Adrenal gland (tissue), 12 donors: ENCODE data around the gene DROSHA. TPM values are rescaled to one million over a fixed set of nuclear protein-coding genes. Genes with fewer than 3 reads are reported as not detected.

ENCODE experiments used
- DNase-seq, 7 donors: peaks; one replicate each; pipeline ENCODE4 v3.0.0-alpha.2; 2019 to 2020
- H3K27ac ChIP-seq, 5 donors: fragments of 200-600 bp; sonication (generic) in 4 of 5; 1 replicate in 3 of 5; 2 replicates in 2 of 5; pipeline versions ENCODE4 v1.5.1 to v1.8.0; 2016 to 2020; ENCODE audit warnings: mild to moderate bottlenecking in 1 of 5
- H3K27me3 ChIP-seq: fragments of 200-600 bp; 2 replicates; pipeline ENCODE4 v1.8.0; 2021
- H3K36me3 ChIP-seq, 2 donors: fragments of 200-600 bp; replicated peaks in 1 of 2; 1 replicate in 1 of 2; 2 replicates in 1 of 2; pipeline versions ENCODE4 v1.5.1 to v1.8.0; 2018 to 2022
- H3K4me1 ChIP-seq, 2 donors: fragments of 200-600 bp; replicated peaks in 1 of 2; 1 replicate in 1 of 2; 2 replicates in 1 of 2; pipeline versions ENCODE4 v1.5.1 to v1.8.0; 2018 to 2021
- H3K4me3 ChIP-seq, 4 donors: fragments of 200-600 bp; sonication (generic) in 3 of 4; one replicate each; pipeline ENCODE4 v1.5.1; 2016 to 2018
- H3K9me3 ChIP-seq, 3 donors: fragments of 200-600 bp; sonication (generic) in 1 of 3; replicated peaks in 1 of 3; 1 replicate in 2 of 3; 2 replicates in 1 of 3; pipeline versions ENCODE4 v1.5.1 to v1.8.0; 2016 to 2021
- CTCF ChIP-seq, 6 experiments: fragments of 450-650 bp in 4 of 6; fragments of 200-600 bp in 2 of 6; sonication (generic) in 1 of 6; IDR thresholded peaks; 1 replicate in 5 of 6; 2 replicates in 1 of 6; pipeline versions ENCODE4 v1.5.1 to v1.8.0; 2016 to 2021; ENCODE audit warnings: antibody characterized with exemption in 6 of 6, mild to moderate bottlenecking in 2 of 6, moderate library complexity in 1 of 6
- POLR2A ChIP-seq, 2 donors: fragments of 450-650 bp; IDR thresholded peaks; one replicate each; pipeline ENCODE4 v1.6.1; 2017; ENCODE audit warnings: antibody characterized with exemption in 2 of 2, mild to moderate bottlenecking in 2 of 2, moderate library complexity in 1 of 2
- WGBS, 4 donors: extraction: QIAGEN DNeasy Blood & Tissue Kit in 2 of 4; methylation state at CpG; one replicate each; pipeline versions ENCODE4 v1.1.5 to v1.1.7; 2013 to 2017; 5-methylcytosine and 5-hydroxymethylcytosine counted together
- intact Hi-C, 2 donors: fragments of 100-400 bp; cut with DNase I; formaldehyde crosslinking; loops; one replicate each; pipeline versions ENCODE4 v1.14.1 to v1.15.0; 2022 to 2023
- polyA plus RNA-seq, 3 donors: library from polyadenylated mRNA; stranded (reverse); fragments of 200-250 nt in 2 of 3; fragments of 350-450 nt in 1 of 3; fragmentation: Illumina TruSeq in 1 of 3; extraction: RNeasy Lipid Tissue Mini Kit (QIAGEN cat#74804) in 1 of 3; gene quantifications; one replicate each; pipeline ENCODE4 v1.2.3, GENCODE V29; 2013 to 2014
- total RNA-seq, 9 donors: library from RNA; depleted of rRNA in 4 of 9; stranded (reverse); fragments of >200 nt in 4 of 9; fragments of 120-200 nt in 1 of 9; fragmentation: NEBNext Ultra II Directional in 1 of 9; extraction: Animal tissue kit (Norgen Biotek cat#: 25700) in 1 of 9; gene quantifications; one replicate each; pipeline versions ENCODE4 v1.1.0 to v1.2.4, GENCODE V29; 2013 to 2023
- donor health status: healthy with polysubstance abuse.
- donor health status: Bipolar disorder and iron deficiency.
- donor health status: DM: yes; HTN: yes; CAD: no.
- donor health status: DM: no; HTN: no; CAD: no.
- donor health status: DM: no; HTN: no; CAD: no.
- donor health status: DM: yes; HTN: yes; CAD: no.

The DROSHA gene
- total and polyA plus RNA-seq, 12 donors: 22.6 to 93.0 (median 44.2) TPM

GRCh38 chr5:31471916-31472315 is 60.0 kb downstream of the DROSHA start:
- no peak overlapping the region for H3K4me3 ChIP-seq
- no peaks in the 10 kb centered on the region for H3K4me1 ChIP-seq
- H3K27me3 ChIP-seq: no peaks in the 10 kb centered on the region
- DNase-seq: no peak
- H3K27ac ChIP-seq: no peak overlapping the region
- H3K36me3 ChIP-seq: no peaks in the 10 kb centered on the region
- intact Hi-C loops: no loop called here
- WGBS, 4 donors: 95 to 98% (median 96%) methylated on average over 1 of the region's 1 CpG
- H3K9me3 ChIP-seq: no peaks in the 10 kb centered on the region
- TF ChIP-seq POLR2A (IDR thresholded peaks at IDR 0.05): no peak
- TF ChIP-seq CTCF (IDR thresholded peaks at IDR 0.05): no peak

GRCh38 chr5:31471040-31471439 is 60.9 kb downstream of the DROSHA start:
- Histone ChIP-seq H3K4me3 (no peak overlapping the region), H3K9me3 (no peaks in the 10 kb centered on the region), H3K4me1 (no peaks in the 10 kb centered on the region), H3K27ac (no peak overlapping the region), H3K36me3 (no peaks in the 10 kb centered on the region), H3K27me3 (no peaks in the 10 kb centered on the region)
- 91 to 92% (median 91%) methylated on average over 2 of the region's 2 CpGs for WGBS, 4 donors
- intact Hi-C loops: no loop called here
- no peak for DNase-seq
- TF ChIP-seq POLR2A (IDR thresholded peaks at IDR 0.05) (no peak), CTCF (IDR thresholded peaks at IDR 0.05) (no peak)

- no peak for TF ChIP-seq POLR2A (IDR thresholded peaks at IDR 0.05)
- no peak for TF ChIP-seq CTCF (IDR thresholded peaks at IDR 0.05)
- Histone ChIP-seq H3K27me3 (no peaks in the 10 kb centered on the region), H3K4me1 (no peaks in the 10 kb centered on the region), H3K4me3 (no peak overlapping the region), H3K27ac (no peak overlapping the region), H3K9me3 (no peaks in the 10 kb centered on the region), H3K36me3 (no peaks in the 10 kb centered on the region)
- DNase-seq: peak in 5 of 7 donors; percentile 33 to 65 (median 40)
- WGBS, 4 donors: 53 to 67% (median 60%) methylated on average over 5 of the region's 5 CpGs
- intact Hi-C loops: no loop called here
These were observed 61.3 kb downstream of the DROSHA start for GRCh38 chr5:31470608-31471007.

GRCh38 chr5:31469886-31470285 is 62.0 kb downstream of the DROSHA start:
- Histone ChIP-seq H3K27ac (no peak overlapping the region), H3K9me3 (no peaks in the 10 kb centered on the region), H3K36me3 (peaks cover 0 to 6% of the 10 kb centered on the region in 2 donors), H3K27me3 (no peaks in the 10 kb centered on the region), H3K4me1 (no peaks in the 10 kb centered on the region), H3K4me3 (no peak overlapping the region)
- no peak for TF ChIP-seq CTCF (IDR thresholded peaks at IDR 0.05)
- no peak for TF ChIP-seq POLR2A (IDR thresholded peaks at IDR 0.05)
- DNase-seq: no peak
- 94 to 100% (median 96%) methylated on average over 1 of the region's 1 CpG for WGBS, 4 donors
- intact Hi-C loops: no loop called here
